Measurements from ENCODE around the gene ABHD17C. TPM values are rescaled to one million over a fixed set of nuclear protein-coding genes. Genes with fewer than 3 reads are reported as not detected.

The ABHD17C gene
- total RNA-seq, 2 experiments from 2014 or later: 0.47 to 0.70 TPM

- H3K36me3 ChIP-seq (ENCODE audit: insufficient read depth, low read length): no peaks in the 10 kb centered on the region
- no peak overlapping the region for H3K4me2 ChIP-seq (ENCODE audit: low read length)
- H3K4me3 ChIP-seq (ENCODE audit: low read depth, low read length, poor library complexity, severe bottlenecking): no peak overlapping the region
- intact Hi-C loops (cut with micrococcal nuclease; ENCODE audit: unreplicated experiment): no loop called here
- no peaks in the 10 kb centered on the region for H3K79me2 ChIP-seq (ENCODE audit: insufficient read depth, low read depth, low read length)
- H2AFZ ChIP-seq (ENCODE audit: low read length): no peak overlapping the region
- BruUV-seq (replicated peaks): no TSS peak
- POLR2A ChIA-PET: no interaction called here
- CTCF ChIA-PET (ENCODE audit: unreplicated experiment): no interaction called here
- no peaks in the 10 kb centered on the region for H3K9me2 ChIP-seq (ENCODE audit: insufficient read depth, low read length)
- H3K9me3 ChIP-seq (ENCODE audit: low read length): no peaks in the 10 kb centered on the region
- no peak for TF ChIP-seq EZH2phosphoT487 (IDR thresholded peaks at IDR 0.05; ENCODE audit: borderline replicate concordance, low read depth, low read length)
- TF ChIP-seq CTCF (conservative IDR thresholded peaks at IDR 0.05; ENCODE audit: low read length): no peak
- no peaks in the 10 kb centered on the region for H4K20me1 ChIP-seq (ENCODE audit: insufficient read depth, low read length)
- H3K4me1 ChIP-seq (ENCODE audit: insufficient read depth, low read length, poor library complexity, severe bottlenecking): no peaks in the 10 kb centered on the region
- DNase-seq (ENCODE audit: low spot score): no peak
- H3K27ac ChIP-seq (ENCODE audit: low read depth, low read length, poor library complexity, severe bottlenecking): no peak overlapping the region
Measured at GRCh38 chr15:80752204-80752603, 57.1 kb downstream of the ABHD17C start.

GRCh38 chr15:80753161-80753560 is 58.1 kb downstream of the ABHD17C start:
- no TSS peak for BruUV-seq (replicated peaks)
- H3K4me3 ChIP-seq (ENCODE audit: low read depth, low read length, poor library complexity, severe bottlenecking): no peak overlapping the region
- no peak for DNase-seq (ENCODE audit: low spot score)
- H3K9me3 ChIP-seq (ENCODE audit: low read length): no peaks in the 10 kb centered on the region
- H4K20me1 ChIP-seq (ENCODE audit: insufficient read depth, low read length): no peaks in the 10 kb centered on the region
- H3K36me3 ChIP-seq (ENCODE audit: insufficient read depth, low read length): no peaks in the 10 kb centered on the region
- no peak overlapping the region for H3K4me2 ChIP-seq (ENCODE audit: low read length)
- intact Hi-C loops (cut with micrococcal nuclease; ENCODE audit: unreplicated experiment): no loop called here
- H3K79me2 ChIP-seq (ENCODE audit: insufficient read depth, low read depth, low read length): no peaks in the 10 kb centered on the region
- TF ChIP-seq EZH2phosphoT487 (IDR thresholded peaks at IDR 0.05; ENCODE audit: borderline replicate concordance, low read depth, low read length) (no peak), CTCF (conservative IDR thresholded peaks at IDR 0.05; ENCODE audit: low read length) (no peak)
- no peaks in the 10 kb centered on the region for H3K4me1 ChIP-seq (ENCODE audit: insufficient read depth, low read length, poor library complexity, severe bottlenecking)
- H2AFZ ChIP-seq (ENCODE audit: low read length): no peak overlapping the region
- POLR2A ChIA-PET: no interaction called here
- no peak overlapping the region for H3K27ac ChIP-seq (ENCODE audit: low read depth, low read length, poor library complexity, severe bottlenecking)
- CTCF ChIA-PET (ENCODE audit: unreplicated experiment): no interaction called here
- H3K9me2 ChIP-seq (ENCODE audit: insufficient read depth, low read length): no peaks in the 10 kb centered on the region

- ChIA-PET POLR2A (no interaction called here), CTCF (ENCODE audit: unreplicated experiment) (no interaction called here)
- Histone ChIP-seq H2AFZ (ENCODE audit: low read length) (no peak overlapping the region), H3K9me2 (ENCODE audit: insufficient read depth, low read length) (no peaks in the 10 kb centered on the region), H3K4me2 (ENCODE audit: low read length) (no peak overlapping the region), H4K20me1 (ENCODE audit: insufficient read depth, low read length) (no peaks in the 10 kb centered on the region), H3K9me3 (ENCODE audit: low read length) (no peaks in the 10 kb centered on the region), H3K4me1 (ENCODE audit: insufficient read depth, low read length, poor library complexity, severe bottlenecking) (no peaks in the 10 kb centered on the region), H3K79me2 (ENCODE audit: insufficient read depth, low read depth, low read length) (no peaks in the 10 kb centered on the region), H3K27ac (ENCODE audit: low read depth, low read length, poor library complexity, severe bottlenecking) (no peak overlapping the region), H3K36me3 (ENCODE audit: insufficient read depth, low read length) (no peaks in the 10 kb centered on the region), H3K4me3 (ENCODE audit: low read depth, low read length, poor library complexity, severe bottlenecking) (no peak overlapping the region)
- no TSS peak for BruUV-seq (replicated peaks)
- intact Hi-C loops (cut with micrococcal nuclease; ENCODE audit: unreplicated experiment): no loop called here
- no peak for TF ChIP-seq CTCF (conservative IDR thresholded peaks at IDR 0.05; ENCODE audit: low read length)
- no peak for TF ChIP-seq EZH2phosphoT487 (IDR thresholded peaks at IDR 0.05; ENCODE audit: borderline replicate concordance, low read depth, low read length)
- DNase-seq (ENCODE audit: low spot score): no peak
Measured at GRCh38 chr15:80754014-80754413, 58.9 kb downstream of the ABHD17C start.
